C1 segment of cervical spinal cord (tissue), 14 donors: Measurements from ENCODE around the gene MSANTD7.
"Not testable (repeated sequence)": the region's sequence is repeated elsewhere in the genome, so short reads cannot be mapped to it uniquely, and the experiment has no call there.

Experiments used
- DNase-seq, 14 donors: peaks; one replicate each; lab custom pipeline; 2025; lab: John Stamatoyannopoulos, UW

MSANTD7 gene

DNA sequence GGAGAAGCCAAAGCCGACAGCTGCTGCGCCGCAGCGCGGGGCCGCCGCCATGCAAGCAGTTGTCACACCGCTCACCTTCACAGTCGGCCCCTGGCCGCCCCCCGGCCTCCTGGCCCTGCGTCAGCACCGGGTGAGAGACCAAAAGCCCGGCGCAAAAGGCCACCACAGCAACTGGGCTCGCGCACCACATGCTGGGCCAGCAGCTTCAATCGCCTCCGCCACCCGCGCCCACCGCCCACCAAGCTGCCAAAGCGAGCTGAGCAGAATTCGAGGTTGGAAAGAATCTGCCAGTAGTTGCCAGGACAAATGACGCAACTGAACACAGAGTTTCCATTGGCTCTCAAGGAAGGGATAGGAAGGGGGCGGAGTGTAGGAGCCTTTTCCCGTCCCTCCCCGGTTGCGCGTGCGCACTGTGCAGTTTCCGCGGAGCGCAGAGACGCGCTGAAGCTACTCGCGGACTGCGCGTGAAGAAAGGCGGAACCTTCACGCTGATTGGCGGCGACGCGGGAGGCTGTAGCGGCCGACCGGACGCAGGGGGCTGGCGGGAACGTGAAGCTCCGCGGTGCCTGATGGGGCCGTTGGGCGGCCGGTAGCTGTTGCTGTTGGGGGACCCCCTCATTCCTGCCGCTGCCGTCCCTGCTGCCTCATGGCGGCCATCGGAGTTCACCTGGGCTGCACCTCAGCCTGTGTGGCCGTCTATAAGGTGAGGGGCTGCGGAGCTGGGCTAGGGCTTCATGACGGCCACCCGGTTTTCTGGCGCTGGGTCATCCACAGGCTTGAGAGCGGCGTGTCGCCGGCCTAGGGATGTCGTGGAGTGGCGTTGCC, at the start of gene MSANTD7, which contains the start of the genes CDNF and HSPA14:
TSS of gene MSANTD7 (plus strand) at position 550 of the 825 bp plus-strand sequence. CDS start 3,979 bp downstream, outside the sequence.
TSS of gene CDNF (minus strand) at position 281 of the 825 bp plus-strand sequence. CDS start at position 190, 91 bp downstream.
TSS of gene HSPA14 (plus strand) at position 550 of the 825 bp plus-strand sequence. CDS start at position 647, 97 bp downstream.
- peak; percentile 84 to 99 (median 98) for DNase-seq

- DNase-seq, result no peak
Observed at GRCh38 chr10:14798636-14799035, 39.5 kb upstream of the MSANTD7 start.

DNA sequence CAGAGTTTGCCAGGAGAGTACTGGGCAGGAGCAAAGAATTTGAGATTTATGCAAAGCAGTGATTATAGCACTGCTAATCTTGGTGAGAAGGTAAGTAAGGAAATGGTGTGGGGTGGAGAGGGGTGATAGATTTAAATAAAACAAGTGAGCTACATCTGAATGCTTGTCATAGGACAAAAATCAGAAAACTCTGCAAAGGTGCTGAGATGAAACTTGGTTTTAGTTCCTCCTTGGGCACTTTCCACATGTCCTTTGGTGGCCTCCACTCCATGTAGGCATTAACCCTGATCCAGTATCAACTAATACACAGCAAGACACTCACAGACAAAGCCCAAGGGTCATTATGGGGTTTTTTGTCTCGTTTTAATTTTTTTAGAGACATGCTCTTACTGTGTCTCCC, 37.7 kb upstream of the MSANTD7 start:
- DNase-seq, result no peak

- DNase-seq, result no peak
Observed at GRCh38 chr10:14801723-14802122, 36.4 kb upstream of the MSANTD7 start.

DNA sequence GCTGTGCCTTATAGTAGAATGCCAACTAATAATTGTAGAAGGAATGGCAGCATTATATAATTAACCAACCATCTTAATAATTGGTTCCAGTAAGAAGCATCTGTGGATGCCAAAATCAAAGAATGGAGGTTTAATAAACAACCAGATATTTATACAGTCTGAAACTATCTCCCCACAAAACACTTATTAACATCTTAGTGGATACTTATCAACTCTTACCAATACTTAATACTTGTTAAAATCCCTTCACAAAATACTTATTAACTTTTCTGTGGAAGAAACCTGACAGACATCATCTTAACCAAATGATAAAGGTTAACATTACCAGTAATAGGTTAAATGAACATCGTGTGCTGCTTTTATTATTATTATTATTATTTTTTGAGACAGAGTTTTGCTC, 34.3 kb upstream of the MSANTD7 start:
- DNase-seq, result no peak

DNA sequence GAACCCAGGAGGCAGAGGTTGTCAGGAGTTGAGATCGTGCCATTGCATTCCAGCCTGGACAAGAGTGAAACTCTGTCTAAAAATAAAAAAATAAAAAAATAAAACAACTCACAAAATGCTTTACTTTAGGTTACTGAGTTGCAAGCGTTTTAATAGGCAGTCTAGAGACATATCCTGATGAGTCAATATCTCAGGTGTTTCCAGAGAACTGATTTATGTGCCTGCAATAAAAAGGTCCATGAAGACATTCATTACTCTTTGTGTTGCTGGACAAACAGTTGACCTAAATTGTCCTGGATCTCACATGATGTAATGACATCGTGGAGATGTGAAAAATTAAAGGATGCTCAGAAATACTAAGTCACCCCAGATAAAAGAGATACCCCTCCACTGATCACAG, 31.8 kb upstream of the MSANTD7 start:
- DNase-seq, result no peak

DNA sequence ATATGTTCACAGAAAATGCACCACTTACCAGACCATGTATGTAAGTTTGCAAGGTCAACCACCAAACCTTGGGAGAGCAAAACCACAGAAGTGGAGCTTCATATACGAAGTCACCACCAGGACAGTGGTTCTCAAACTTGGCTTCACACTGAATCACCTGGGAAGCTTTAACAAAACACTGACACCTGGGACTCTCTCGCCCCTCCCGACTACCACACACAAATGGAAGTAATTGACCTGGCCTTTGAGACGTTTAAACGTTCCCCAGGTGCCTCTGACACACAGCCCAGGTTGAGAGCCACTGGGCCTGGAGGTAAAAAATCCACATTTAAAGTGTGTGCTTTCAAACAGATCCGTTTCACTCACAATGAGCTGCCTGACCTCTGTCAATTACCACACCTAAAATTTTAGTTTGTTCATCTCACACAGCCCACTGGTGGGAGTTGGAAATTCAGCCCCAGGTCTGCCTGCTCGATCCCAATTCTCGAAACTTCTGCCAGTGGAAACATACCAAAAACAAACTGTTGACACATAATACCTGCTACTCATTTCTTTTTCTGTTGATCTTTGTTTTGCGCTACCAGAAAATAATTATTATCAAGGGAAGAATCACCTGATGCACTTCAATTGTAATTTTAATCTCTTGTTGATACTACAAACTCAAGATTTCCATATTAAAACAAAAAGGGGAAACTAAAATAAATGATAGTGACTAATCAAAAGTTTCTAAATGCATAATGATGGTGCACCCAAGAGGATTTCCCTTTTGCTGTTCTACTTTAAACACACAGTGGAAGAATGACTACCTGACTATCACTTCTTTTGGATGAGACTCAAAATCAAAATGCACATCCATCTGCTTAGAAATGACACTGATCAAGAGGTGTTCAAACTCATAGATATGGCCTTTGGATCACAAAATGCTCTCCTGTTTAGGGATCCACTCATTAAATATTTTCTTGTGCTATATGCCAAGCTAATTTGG, 26.8 kb upstream of the MSANTD7 start:
- DNase-seq, result no peak

- no peak for DNase-seq
Observed at GRCh38 chr10:14812271-14812670, 25.8 kb upstream of the MSANTD7 start.

DNA sequence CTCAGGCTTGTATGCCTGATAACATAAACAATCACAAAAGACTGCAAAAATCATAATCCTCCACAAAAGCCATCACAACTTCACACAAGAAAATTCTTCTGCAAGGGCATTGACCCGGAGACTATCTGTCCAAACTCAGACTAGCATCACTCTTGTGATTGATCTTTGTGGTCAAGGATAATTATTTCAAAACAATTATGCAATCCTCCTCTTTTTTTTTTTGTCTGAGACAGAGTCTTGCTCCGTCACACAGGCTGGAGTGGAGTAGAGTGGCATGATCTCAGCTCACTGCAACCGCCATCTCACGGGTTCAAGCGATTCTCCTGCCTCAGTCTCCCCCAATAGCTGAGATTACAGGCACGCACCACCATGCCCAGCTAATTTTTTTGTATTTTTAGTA, 22.4 kb upstream of the MSANTD7 start:
- DNase-seq, result no peak

DNA sequence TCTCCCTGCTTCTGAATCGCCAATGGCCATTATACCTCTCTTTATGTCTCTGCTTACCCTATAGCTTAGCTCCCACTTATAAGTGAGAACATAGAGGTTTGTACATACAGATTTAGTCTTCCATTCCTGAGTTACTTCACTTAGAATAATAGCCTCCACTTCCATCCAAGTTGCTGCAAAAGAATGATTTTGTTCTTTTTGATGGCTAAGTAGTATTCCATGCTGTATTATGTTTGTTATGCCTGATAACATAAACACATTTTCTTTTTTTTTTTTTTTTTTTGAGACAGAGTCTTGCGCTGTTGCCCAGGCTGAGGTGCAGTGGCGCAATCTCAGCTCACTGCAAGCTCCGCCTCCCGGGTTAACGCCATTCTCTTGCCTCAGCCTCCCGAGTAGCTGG, 21.4 kb upstream of the MSANTD7 start:
- not testable (repeated sequence) for DNase-seq

GRCh38 chr10:14820010-14820774, 17.9 kb upstream of the MSANTD7 start:
- DNase-seq, result no peak

- DNase-seq, result no peak
Observed at GRCh38 chr10:14820775-14821154, 17.3 kb upstream of the MSANTD7 start.

GRCh38 chr10:14821635-14822375, 16.3 kb upstream of the MSANTD7 start:
- peak in 1 of 14 donors; percentile 38 for DNase-seq

DNA sequence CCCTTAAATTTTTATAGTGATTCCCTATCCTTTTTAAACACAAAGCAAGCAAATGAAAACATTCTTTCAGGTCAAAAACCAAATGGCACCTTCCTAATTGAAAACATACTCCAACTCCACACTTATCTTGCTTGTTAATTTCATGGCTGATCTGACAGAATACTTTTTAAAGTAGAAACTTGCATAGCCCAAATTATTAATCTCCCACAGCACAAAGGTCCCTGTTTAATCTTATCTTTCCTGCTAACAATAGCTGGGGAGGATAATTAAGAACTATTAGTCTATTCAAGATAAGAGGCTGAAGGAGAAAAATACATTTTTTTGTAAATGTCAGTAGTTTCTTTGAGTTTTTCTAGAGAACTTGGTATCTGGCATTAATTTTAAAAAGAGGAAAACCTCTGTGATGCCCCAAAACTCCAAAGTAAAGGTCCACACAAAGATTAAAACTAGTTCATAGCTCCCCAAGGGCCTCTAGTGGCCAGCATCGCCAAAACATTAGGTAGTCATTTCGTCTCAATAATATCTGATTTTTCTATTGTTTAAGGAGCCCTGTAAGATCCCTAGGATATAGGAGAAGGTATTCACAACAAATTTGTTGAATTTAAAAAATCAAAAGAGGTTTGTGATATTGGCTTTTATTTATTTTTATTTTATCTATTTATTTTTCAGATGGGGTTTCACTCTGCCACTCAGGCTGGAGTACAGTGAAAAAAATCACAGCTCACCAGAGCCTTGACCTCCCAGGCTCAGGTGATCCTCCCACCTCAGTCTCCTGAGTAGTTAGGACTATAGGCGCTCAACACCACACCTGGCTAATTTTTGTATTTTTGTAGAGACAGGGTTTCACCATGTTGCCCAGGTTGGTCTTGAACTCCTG, 15.0 kb upstream of the MSANTD7 start:
- DNase-seq, result peak in 1 of 14 donors; percentile 32

DNA sequence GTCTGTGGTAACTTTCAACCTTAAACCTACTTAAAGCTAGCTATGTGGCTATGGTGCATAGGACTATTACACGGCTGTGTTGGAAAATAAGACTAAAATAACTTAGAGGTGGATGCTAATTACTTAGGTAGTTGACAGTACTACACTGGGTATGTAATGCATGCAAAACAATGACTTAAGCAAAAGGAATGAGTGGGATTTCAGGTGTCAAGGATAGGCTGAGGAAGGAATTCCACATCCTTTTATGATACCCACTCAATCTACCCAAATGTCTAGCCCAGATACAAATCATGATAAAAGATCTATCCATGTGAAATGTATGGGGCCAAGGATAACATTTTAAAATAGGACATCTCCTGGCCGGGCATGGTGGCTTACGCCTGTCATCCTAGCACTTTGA, 14.1 kb upstream of the MSANTD7 start:
- no peak for DNase-seq

GRCh38 chr10:14826076-14826829, 11.9 kb upstream of the MSANTD7 start:
- no peak for DNase-seq

DNA sequence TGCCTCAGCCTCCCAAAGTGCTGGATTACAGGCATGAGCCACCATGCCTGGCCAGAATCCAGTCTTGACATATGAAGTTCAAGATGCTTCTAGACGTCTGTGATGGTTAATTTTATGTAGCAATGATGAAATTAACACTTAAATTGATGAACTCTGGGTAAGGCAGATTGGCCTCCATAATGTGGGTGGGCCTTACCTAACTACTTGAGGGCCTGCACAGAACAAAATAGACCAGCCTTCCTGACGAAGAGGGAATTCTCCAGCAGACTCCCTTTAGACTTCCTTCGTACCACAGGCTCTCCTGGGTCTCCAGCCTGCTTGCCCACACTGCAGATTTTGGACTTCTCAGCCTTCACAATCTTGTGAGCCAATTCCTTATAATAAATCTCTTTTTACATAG, 5.0 kb upstream of the MSANTD7 start:
- DNase-seq, result no peak

GRCh38 chr10:14836208-14836607, 1.9 kb upstream of the MSANTD7 start:
- no peak for DNase-seq
